HG02970 (cell line): ENCODE measurements around the gene ARHGEF4.

Experiments
- ATAC-seq: cut with Tn5 transposase; IDR thresholded peaks from one replicate; pipeline ENCODE4 v1.9.1; 2021; ENCODE audit warnings: mild to moderate bottlenecking, moderate library complexity, moderate number of reproducible peaks; ENCODE audit not compliant: unreplicated experiment, low FRiP score

The ARHGEF4 gene

DNA sequence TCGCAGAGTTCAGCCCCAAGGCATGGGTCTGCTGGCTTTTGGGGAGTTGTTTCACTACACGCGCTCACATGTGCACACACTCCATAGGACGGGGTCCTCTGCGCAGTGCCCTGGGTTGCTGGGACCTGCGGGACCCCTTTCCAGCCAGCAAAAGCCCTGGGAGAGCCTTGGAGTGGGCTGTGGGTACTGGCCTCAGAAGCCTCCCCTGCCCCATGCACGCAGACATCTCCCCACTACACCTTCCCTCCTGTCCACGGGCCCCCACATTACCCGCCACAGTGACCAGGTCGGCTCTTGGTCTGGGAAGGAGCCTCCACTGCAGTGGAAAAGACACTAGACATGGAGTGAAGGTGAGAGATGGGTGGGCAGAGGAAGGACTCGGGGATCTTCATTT, 208.0 kb downstream of the ARHGEF4 start:
- no peak for ATAC-seq

DNA sequence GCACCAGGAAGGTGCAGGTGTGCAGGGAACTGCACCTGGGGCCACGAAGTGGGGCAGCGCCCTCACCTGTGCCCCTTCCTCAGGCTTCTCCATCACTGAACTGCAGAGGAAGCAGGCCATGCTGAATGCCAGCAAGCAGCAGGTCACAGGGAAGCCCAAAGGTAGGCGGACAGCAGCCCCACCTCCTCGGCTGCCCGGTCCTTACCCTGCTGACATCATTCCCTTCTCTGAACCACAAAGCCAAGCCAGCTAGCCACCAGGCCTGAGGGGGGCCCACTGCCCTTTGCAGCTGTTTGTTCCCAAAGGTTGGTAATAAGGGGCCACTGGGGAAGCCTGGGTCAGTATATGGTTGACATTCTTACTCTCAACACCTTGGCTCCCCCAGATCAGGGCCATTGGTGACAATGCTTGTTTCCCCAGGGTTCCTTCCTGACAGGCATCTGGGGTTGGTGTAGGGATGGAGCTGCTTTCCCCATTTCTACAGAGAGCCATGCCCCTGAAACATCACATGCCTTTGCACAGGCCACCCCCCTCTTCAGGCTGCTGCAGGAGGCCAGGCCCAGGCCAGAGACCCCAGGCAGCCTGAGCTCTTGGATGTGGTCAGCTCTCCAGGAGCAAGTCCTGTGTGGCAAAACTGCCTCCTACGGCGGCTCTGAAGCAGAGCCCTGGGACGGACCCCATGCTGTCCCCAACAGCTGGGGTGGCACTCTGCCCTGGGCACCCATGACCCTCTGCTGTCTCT, 208.7 kb downstream of the ARHGEF4 start:
- ATAC-seq, result no peak

GRCh38 chr2:131046028-131046917, 209.6 kb downstream of the ARHGEF4 start:
- no peak for ATAC-seq

DNA sequence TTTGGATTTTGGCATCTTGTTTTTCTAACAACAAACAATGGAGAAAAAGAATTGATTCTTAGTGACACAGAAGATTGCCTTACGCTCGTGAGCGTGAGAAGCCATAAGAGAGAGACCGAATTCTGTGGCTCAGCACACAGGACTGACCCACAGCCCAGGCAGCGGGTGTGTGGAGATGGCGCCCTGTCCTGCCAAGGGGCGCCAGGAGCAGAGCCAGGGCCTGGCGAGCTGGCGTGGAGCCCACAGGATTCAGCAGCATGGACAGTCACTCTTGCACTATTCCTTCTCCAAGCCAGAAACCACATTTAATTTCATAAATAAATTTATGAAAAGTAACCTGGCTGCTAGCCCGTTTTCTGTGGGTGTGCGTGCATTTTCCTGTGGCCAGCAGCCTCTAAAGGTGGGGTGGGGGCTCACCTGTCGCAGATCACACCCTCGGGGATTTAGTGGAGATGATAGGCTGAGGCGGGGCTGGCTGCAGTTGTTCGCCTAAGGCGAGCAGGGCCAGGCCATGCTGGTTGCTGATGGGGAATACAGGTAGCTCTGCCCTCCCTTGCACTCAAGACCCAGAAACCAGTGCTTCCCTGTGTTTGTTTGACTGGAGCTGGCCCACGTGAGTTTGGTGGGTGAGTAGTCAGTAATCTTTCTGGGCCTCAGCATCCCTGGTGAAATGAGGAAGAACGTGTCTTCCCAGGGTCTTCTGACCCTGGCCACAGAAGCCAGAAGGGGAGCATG, 210.4 kb downstream of the ARHGEF4 start:
- ATAC-seq, result no peak

DNA sequence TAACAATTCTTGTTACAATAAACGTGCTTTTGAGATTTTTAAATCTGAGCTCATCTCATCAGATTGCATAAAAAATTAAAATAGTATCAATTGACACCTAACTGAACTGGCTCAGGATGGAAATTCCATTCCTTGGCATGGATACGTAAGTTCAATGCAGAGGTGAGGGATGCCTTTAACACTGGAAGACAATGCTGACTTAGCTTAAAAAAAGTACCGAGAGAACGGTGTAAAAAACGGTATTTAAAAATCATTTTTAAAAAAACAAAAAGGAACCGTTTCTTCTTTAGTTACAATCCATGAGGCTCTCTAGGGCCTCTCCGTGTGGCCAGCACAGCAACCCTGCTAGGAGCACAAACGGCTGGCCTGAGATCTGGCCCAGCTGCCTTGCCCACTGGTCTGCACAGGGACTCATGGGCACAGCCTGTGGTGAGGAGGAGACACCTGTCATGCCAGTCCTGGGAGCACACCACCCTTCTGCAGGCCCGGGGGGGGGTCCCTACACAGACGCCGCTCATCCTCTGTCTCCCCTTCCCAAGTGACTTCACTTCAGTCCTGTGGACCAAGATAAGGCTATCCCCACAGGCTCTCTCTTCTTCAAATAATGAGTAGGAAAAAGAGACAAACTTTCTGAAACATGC, 211.3 kb downstream of the ARHGEF4 start:
- ATAC-seq, result no peak

GRCh38 chr2:131048641-131049040, 211.9 kb downstream of the ARHGEF4 start:
- ATAC-seq, result no peak

GRCh38 chr2:131049150-131049718, 212.5 kb downstream of the ARHGEF4 start:
- no peak for ATAC-seq

- ATAC-seq, result no peak
Measured at GRCh38 chr2:131050896-131051295, 214.2 kb downstream of the ARHGEF4 start.

GRCh38 chr2:131052741-131053263, 216.1 kb downstream of the ARHGEF4 start:
- no peak for ATAC-seq

DNA sequence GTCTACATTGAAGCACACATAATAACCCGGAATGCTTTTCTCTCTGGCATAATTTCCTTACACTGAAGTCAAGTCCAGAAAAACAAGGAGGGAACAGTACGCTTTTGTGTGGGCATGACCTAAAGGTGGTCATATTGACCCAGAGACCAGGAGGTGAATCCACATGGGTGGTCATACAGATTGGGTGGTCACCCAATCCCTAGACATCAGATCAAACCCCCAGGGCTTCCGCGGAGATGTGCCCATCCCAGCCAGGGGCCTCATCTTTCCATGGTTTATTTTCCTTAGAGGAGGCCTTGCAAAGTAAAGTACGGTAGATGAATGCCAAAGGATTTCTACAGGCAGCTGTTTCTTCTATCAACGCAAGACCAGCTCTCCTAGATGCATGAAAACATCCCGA, 217.8 kb downstream of the ARHGEF4 start:
- ATAC-seq, result no peak

DNA sequence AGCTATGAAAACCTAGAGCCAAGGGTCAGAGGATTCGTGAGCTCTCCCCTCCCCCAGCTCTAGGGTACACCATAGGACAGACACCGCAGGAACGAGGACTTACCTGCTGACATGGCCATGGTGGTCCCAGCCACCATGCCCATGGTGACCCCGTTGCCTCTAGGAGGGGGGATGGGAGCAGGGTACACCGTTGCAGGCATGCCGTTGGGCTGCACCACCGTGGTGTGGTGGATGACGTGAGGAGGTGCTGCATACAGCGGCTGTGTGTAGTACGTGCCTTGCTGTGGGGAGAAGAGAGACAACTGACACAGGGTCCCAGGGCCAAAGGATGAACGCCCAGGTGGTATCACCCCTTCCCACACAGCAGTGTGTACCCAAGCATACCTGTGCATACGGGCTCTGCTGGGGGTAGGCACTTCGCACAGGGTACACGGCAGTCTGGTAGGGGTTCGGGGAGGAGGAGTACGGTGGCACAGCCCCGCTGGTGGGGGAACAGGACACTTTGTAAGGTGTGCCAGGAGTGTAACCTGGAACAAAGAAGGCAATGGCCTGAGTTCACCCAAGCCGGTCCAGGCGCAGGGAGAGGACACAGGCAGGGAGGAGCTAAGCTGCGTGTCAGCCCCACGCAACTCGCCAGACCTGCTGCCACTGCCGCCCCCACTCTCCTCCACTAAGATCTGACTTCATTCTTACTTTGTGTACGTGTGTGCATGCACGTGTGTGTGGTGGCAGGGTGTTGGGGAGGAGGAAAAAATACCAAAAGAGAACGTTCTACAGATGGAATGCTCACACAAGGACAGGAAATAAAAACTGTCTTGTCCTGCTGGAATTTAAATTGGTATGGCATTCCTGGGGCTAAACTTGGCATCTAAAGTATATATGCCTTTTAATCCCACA, 218.7 kb downstream of the ARHGEF4 start:
- no peak for ATAC-seq

GRCh38 chr2:131056204-131056931, 219.7 kb downstream of the ARHGEF4 start:
- no peak for ATAC-seq

DNA sequence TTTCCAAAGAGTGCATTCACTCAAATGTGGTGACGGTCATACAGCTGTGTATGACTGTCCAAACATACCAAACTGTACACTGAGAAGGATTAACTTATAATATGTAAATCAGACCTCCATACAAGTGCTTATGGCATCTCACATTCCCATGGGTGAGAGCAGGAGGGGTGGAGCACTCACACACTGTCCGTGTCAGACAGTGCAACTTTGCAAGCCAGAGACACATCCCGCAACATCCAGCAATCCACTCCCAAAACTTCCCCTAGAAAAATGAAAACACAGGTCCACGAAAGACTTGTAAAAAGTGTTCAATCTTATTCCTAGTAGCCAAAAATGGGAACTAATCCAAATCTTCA, 220.2 kb downstream of the ARHGEF4 start:
- no peak for ATAC-seq

- ATAC-seq, result no peak
Measured at GRCh38 chr2:131058214-131058843, 221.6 kb downstream of the ARHGEF4 start.

DNA sequence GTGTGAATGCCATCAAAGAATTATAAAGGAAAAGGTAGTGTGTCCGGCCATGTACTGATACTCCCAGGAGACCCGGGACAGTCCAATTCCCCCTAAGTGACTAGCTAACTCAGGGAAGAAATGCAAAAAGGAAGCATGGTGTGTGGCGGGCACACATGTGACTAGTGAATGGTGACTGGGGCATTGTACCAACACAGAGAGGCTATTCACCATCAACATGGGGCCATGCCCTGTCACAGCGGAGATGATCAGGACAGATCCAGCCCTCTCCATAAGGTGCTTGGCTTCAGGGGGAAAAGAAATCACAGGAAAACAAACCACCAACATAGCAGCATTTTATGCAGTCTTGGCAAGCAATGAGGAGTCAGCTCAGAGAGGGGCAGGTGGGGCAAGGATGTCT, 222.2 kb downstream of the ARHGEF4 start:
- ATAC-seq, result no peak

- ATAC-seq, result no peak
Measured at GRCh38 chr2:131063501-131064283, 227.0 kb downstream of the ARHGEF4 start.
